ENCODE results near the gene UQCC5. TPM values are rescaled to one million over a fixed set of nuclear protein-coding genes. Genes with fewer than 3 reads are reported as not detected.

UQCC5 gene
- total RNA-seq, 1 donor from 2014 or later: 13.7 TPM

GRCh38 chr3:52493232-52494017 is 43.0 kb upstream of the UQCC5 start:
- no peak overlapping the region for H3K27ac Mint-ChIP-seq (ENCODE audit: unreplicated experiment)
- H3K4me3 Mint-ChIP-seq (ENCODE audit: unreplicated experiment): no peak overlapping the region
- no peak for TF ChIP-seq CTCF (IDR thresholded peaks at IDR 0.05; ENCODE audit: partially characterized antibody, unreplicated experiment)
- no peaks in the 10 kb centered on the region for H3K36me3 Mint-ChIP-seq (ENCODE audit: unreplicated experiment)
- no peak for DNase-seq
- peaks cover 10% of the 10 kb centered on the region for H3K27me3 Mint-ChIP-seq (ENCODE audit: unreplicated experiment)
- H3K4me1 Mint-ChIP-seq (ENCODE audit: low read depth, unreplicated experiment): peaks cover 10% of the 10 kb centered on the region
- peaks cover 3% of the 10 kb centered on the region for H3K9me3 Mint-ChIP-seq (ENCODE audit: unreplicated experiment)

GRCh38 chr3:52494445-52494844 is 42.0 kb upstream of the UQCC5 start:
- Mint-ChIP-seq H3K9me3 (ENCODE audit: unreplicated experiment) (peaks cover 3% of the 10 kb centered on the region), H3K36me3 (ENCODE audit: unreplicated experiment) (no peaks in the 10 kb centered on the region), H3K27me3 (ENCODE audit: unreplicated experiment) (peaks cover 12% of the 10 kb centered on the region), H3K4me1 (ENCODE audit: low read depth, unreplicated experiment) (peaks cover 10% of the 10 kb centered on the region), H3K27ac (ENCODE audit: unreplicated experiment) (no peak overlapping the region), H3K4me3 (ENCODE audit: unreplicated experiment) (no peak overlapping the region)
- no peak for TF ChIP-seq CTCF (IDR thresholded peaks at IDR 0.05; ENCODE audit: partially characterized antibody, unreplicated experiment)
- no peak for DNase-seq

GRCh38 chr3:52494886-52495495 is 41.4 kb upstream of the UQCC5 start, which contains the start of gene STAB1:
TSS of gene STAB1 (plus strand) at chr3:52495338. CDS start at chr3:52495414, 76 bp downstream.
- H3K4me1 Mint-ChIP-seq (ENCODE audit: low read depth, unreplicated experiment): peaks cover 10% of the 10 kb centered on the region
- no peaks in the 10 kb centered on the region for H3K36me3 Mint-ChIP-seq (ENCODE audit: unreplicated experiment)
- peaks cover 3% of the 10 kb centered on the region for H3K9me3 Mint-ChIP-seq (ENCODE audit: unreplicated experiment)
- H3K27me3 Mint-ChIP-seq (ENCODE audit: unreplicated experiment): peaks cover 12% of the 10 kb centered on the region
- H3K27ac Mint-ChIP-seq (ENCODE audit: unreplicated experiment): peak within 1 kb of the TSS; percentile 28
- no peak for TF ChIP-seq CTCF (IDR thresholded peaks at IDR 0.05; ENCODE audit: partially characterized antibody, unreplicated experiment)
- no peak within 1 kb of the TSS for H3K4me3 Mint-ChIP-seq (ENCODE audit: unreplicated experiment)
- no peak for DNase-seq

- no peak for TF ChIP-seq CTCF (IDR thresholded peaks at IDR 0.05; ENCODE audit: partially characterized antibody, unreplicated experiment)
- H3K27me3 Mint-ChIP-seq (ENCODE audit: unreplicated experiment): peaks cover 11% of the 10 kb centered on the region
- no peak overlapping the region for H3K4me3 Mint-ChIP-seq (ENCODE audit: unreplicated experiment)
- H3K4me1 Mint-ChIP-seq (ENCODE audit: low read depth, unreplicated experiment): peaks cover 18% of the 10 kb centered on the region
- no peaks in the 10 kb centered on the region for H3K36me3 Mint-ChIP-seq (ENCODE audit: unreplicated experiment)
- DNase-seq: no peak
- H3K9me3 Mint-ChIP-seq (ENCODE audit: unreplicated experiment): no peaks in the 10 kb centered on the region
- peak overlapping the region; percentile 28 for H3K27ac Mint-ChIP-seq (ENCODE audit: unreplicated experiment)
These were observed 40.4 kb upstream of the UQCC5 start for GRCh38 chr3:52495777-52496602.
